ENCODE results near the gene TCEA2.
A peak's percentile ranks its signal among the peaks of the same experiment; 100 is the strongest.

TCEA2 gene

GRCh38 chr20:64035933-64036345 lies 27.1 kb upstream of the TCEA2 start, which contains the start of gene C20orf204:
TSS of gene C20orf204 (plus strand) at chr20:64036182. CDS start at chr20:64036324, 142 bp downstream.
- DNase-seq, result no peak

- DNase-seq, result no peak
These were observed 26.4 kb upstream of the TCEA2 start for GRCh38 chr20:64036346-64037198.

- no peak for DNase-seq
These were observed 25.9 kb upstream of the TCEA2 start for GRCh38 chr20:64037199-64037497.

GRCh38 chr20:64037498-64038213 lies 25.3 kb upstream of the TCEA2 start:
- DNase-seq, result no peak

GRCh38 chr20:64038224-64038564 lies 24.8 kb upstream of the TCEA2 start:
- no peak for DNase-seq

GRCh38 chr20:64038565-64039292 lies 24.3 kb upstream of the TCEA2 start:
- peak; percentile 49 for DNase-seq

- no peak for DNase-seq
These were observed 23.5 kb upstream of the TCEA2 start for GRCh38 chr20:64039293-64040160.

- no peak for DNase-seq
These were observed 22.6 kb upstream of the TCEA2 start for GRCh38 chr20:64040231-64041039.

GRCh38 chr20:64041040-64041780 lies 21.8 kb upstream of the TCEA2 start:
- no peak for DNase-seq

GRCh38 chr20:64041781-64042053 lies 21.3 kb upstream of the TCEA2 start:
- DNase-seq, result no peak

GRCh38 chr20:64042054-64042781 lies 20.8 kb upstream of the TCEA2 start:
- DNase-seq, result no peak

GRCh38 chr20:64043768-64044167 lies 19.2 kb upstream of the TCEA2 start:
- no peak for DNase-seq

GRCh38 chr20:64044484-64045247 lies 18.3 kb upstream of the TCEA2 start:
- no peak for DNase-seq

- DNase-seq, result no peak
These were observed 17.5 kb upstream of the TCEA2 start for GRCh38 chr20:64045346-64046011.

- DNase-seq, result no peak
These were observed 16.0 kb upstream of the TCEA2 start for GRCh38 chr20:64047046-64047389.

GRCh38 chr20:64047968-64048401 lies 15.0 kb upstream of the TCEA2 start:
- no peak for DNase-seq

- DNase-seq, result no peak
These were observed 14.5 kb upstream of the TCEA2 start for GRCh38 chr20:64048402-64049044.

- DNase-seq, result no peak
These were observed 13.7 kb upstream of the TCEA2 start, which contains the start of gene SOX18 for GRCh38 chr20:64049060-64049877. TSS of gene SOX18 (minus strand) at chr20:64049639. CDS start at chr20:64049516, 123 bp downstream.
